ENCODE results near the gene SLC5A10. TPM values are rescaled to one million over a fixed set of nuclear protein-coding genes. Genes with fewer than 3 reads are reported as not detected.

SLC5A10 gene
- total and polyA plus RNA-seq, 4 donors: 0.05 to 0.23 (median 0.15) TPM

DNA sequence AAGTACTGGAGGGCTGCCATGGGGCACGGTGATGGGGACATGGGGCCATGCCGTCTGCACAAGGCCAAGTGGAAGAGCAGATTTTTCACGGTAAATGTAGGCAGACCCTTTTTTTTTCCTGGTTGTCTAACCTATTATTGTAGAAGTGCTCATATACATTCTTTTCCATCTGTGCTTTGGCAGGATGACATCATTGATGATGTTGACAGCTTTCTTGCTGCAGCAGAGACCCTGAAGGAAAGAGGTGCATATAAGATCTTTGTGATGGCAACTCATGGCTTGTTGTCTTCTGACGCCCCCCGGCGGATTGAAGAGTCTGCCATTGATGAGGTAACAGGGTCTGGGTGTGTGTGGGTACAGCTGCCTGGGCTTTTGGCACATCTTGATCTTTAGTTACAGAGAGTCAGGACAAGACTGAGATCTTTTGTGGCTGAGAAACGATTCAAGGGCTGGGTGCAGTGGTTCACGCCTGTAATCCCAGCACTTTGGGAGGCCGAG is 23.3 kb upstream of the SLC5A10 start:
- Histone ChIP-seq H3K4me3 (ENCODE audit: low read depth in 1 of 3, low read length in 3 of 3) (no peak overlapping the region), H3K27ac (ENCODE audit: low read depth in 1 of 2, low read length in 2 of 2) (no peak overlapping the region), H3K27me3 (ENCODE audit: control insufficient read depth in 4 of 4, insufficient read depth in 4 of 4, low read length in 3 of 4) (no peaks in the 10 kb centered on the region), H3K9ac (ENCODE audit: low read depth in 1 of 2, low read length in 2 of 2) (no peak overlapping the region), H3K4me1 (ENCODE audit: control insufficient read depth in 4 of 4, insufficient read depth in 4 of 4, low read length in 3 of 4) (peaks cover 0 to 5% (median 2%) of the 10 kb centered on the region in 4 donors), H3K36me3 (ENCODE audit: control insufficient read depth in 4 of 4, insufficient read depth in 3 of 4, low read depth in 1 of 4, low read length in 3 of 4) (peaks cover 6 to 23% (median 15%) of the 10 kb centered on the region in 4 donors), H3K9me3 (ENCODE audit: control insufficient read depth in 4 of 4, low read length in 3 of 4) (no peaks in the 10 kb centered on the region)
- no peak for DNase-seq (ENCODE audit: low spot score)
- TF ChIP-seq HNF4A (conservative IDR thresholded peaks at IDR 0.05) (no peak), EGR1 (IDR thresholded peaks at IDR 0.05; ENCODE audit: low read depth in 2 of 2) (no peak), GABPA (IDR thresholded peaks at IDR 0.05 in 1 of 2, conservative IDR thresholded peaks at IDR 0.05 in 1 of 2) (no peak), TAF1 (conservative IDR thresholded peaks at IDR 0.05) (no peak), NR2F2 (IDR thresholded peaks at IDR 0.05) (no peak), RAD21 (IDR thresholded peaks at IDR 0.05) (no peak), YY1 (IDR thresholded peaks at IDR 0.05) (no peak), SP1 (IDR thresholded peaks at IDR 0.05) (no peak), FOXA1 (IDR thresholded peaks at IDR 0.05) (no peak)
- TF ChIP-seq, protein P1, sequence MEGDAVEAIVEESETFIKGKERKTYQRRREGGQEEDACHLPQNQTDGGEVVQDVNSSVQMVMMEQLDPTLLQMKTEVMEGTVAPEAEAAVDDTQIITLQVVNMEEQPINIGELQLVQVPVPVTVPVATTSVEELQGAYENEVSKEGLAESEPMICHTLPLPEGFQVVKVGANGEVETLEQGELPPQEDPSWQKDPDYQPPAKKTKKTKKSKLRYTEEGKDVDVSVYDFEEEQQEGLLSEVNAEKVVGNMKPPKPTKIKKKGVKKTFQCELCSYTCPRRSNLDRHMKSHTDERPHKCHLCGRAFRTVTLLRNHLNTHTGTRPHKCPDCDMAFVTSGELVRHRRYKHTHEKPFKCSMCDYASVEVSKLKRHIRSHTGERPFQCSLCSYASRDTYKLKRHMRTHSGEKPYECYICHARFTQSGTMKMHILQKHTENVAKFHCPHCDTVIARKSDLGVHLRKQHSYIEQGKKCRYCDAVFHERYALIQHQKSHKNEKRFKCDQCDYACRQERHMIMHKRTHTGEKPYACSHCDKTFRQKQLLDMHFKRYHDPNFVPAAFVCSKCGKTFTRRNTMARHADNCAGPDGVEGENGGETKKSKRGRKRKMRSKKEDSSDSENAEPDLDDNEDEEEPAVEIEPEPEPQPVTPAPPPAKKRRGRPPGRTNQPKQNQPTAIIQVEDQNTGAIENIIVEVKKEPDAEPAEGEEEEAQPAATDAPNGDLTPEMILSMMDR (IDR thresholded peaks at IDR 0.05; ENCODE audit: low read depth, low read length, missing input control): no peak
- TF ChIP-seq, protein P2, sequence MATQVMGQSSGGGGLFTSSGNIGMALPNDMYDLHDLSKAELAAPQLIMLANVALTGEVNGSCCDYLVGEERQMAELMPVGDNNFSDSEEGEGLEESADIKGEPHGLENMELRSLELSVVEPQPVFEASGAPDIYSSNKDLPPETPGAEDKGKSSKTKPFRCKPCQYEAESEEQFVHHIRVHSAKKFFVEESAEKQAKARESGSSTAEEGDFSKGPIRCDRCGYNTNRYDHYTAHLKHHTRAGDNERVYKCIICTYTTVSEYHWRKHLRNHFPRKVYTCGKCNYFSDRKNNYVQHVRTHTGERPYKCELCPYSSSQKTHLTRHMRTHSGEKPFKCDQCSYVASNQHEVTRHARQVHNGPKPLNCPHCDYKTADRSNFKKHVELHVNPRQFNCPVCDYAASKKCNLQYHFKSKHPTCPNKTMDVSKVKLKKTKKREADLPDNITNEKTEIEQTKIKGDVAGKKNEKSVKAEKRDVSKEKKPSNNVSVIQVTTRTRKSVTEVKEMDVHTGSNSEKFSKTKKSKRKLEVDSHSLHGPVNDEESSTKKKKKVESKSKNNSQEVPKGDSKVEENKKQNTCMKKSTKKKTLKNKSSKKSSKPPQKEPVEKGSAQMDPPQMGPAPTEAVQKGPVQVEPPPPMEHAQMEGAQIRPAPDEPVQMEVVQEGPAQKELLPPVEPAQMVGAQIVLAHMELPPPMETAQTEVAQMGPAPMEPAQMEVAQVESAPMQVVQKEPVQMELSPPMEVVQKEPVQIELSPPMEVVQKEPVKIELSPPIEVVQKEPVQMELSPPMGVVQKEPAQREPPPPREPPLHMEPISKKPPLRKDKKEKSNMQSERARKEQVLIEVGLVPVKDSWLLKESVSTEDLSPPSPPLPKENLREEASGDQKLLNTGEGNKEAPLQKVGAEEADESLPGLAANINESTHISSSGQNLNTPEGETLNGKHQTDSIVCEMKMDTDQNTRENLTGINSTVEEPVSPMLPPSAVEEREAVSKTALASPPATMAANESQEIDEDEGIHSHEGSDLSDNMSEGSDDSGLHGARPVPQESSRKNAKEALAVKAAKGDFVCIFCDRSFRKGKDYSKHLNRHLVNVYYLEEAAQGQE (IDR thresholded peaks at IDR 0.05): no peak
- TF ChIP-seq, protein P3, sequence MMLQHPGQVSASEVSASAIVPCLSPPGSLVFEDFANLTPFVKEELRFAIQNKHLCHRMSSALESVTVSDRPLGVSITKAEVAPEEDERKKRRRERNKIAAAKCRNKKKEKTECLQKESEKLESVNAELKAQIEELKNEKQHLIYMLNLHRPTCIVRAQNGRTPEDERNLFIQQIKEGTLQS (IDR thresholded peaks at IDR 0.05): no peak
- TF ChIP-seq, protein P4, sequence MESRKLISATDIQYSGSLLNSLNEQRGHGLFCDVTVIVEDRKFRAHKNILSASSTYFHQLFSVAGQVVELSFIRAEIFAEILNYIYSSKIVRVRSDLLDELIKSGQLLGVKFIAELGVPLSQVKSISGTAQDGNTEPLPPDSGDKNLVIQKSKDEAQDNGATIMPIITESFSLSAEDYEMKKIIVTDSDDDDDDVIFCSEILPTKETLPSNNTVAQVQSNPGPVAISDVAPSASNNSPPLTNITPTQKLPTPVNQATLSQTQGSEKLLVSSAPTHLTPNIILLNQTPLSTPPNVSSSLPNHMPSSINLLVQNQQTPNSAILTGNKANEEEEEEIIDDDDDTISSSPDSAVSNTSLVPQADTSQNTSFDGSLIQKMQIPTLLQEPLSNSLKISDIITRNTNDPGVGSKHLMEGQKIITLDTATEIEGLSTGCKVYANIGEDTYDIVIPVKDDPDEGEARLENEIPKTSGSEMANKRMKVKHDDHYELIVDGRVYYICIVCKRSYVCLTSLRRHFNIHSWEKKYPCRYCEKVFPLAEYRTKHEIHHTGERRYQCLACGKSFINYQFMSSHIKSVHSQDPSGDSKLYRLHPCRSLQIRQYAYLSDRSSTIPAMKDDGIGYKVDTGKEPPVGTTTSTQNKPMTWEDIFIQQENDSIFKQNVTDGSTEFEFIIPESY (IDR thresholded peaks at IDR 0.05): no peak
- 95% methylated on average over 9 of the region's 9 CpGs for WGBS

DNA sequence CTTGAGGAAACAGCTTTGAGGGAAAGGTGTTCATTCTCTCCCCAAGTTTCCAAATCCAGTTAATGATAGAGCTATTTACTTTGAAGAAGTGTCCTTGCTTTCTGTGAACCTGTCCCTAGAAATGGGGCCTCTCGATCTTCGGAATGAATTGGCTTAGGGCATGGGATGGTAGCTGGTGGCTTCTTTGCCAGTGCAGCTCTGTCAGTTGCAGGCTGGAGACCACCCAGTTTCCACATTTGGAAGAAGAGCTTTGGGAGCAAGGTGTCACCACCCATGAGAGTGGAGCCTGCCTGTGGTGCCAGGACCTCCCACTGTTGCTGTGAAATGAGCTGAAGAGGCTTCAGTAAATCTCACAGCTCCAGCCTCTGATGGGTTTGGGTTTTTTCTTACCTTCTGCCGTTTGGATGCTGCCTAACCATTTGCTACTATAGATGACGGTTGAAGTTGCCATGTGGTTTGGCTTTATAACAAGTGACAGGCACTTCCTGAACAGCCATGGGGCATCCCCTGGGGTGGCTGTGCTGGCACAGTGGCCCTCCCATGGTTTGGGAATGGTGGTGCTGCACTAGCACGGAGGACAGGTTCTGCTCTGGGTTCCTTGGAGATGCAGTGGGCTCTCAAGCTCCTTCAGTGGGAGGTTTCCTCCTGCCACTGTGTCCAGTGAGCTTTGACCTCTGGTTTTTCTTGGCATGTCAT is 19.5 kb upstream of the SLC5A10 start:
- Histone ChIP-seq H3K4me3 (ENCODE audit: low read depth in 1 of 3, low read length in 3 of 3) (no peak overlapping the region), H3K27me3 (ENCODE audit: control insufficient read depth in 4 of 4, insufficient read depth in 4 of 4, low read length in 3 of 4) (no peaks in the 10 kb centered on the region), H3K27ac (ENCODE audit: low read depth in 1 of 2, low read length in 2 of 2) (no peak overlapping the region), H3K9ac (ENCODE audit: low read depth in 1 of 2, low read length in 2 of 2) (no peak overlapping the region), H3K36me3 (ENCODE audit: control insufficient read depth in 4 of 4, insufficient read depth in 3 of 4, low read depth in 1 of 4, low read length in 3 of 4) (peaks cover 6 to 23% (median 15%) of the 10 kb centered on the region in 4 donors), H3K9me3 (ENCODE audit: control insufficient read depth in 4 of 4, low read length in 3 of 4) (no peaks in the 10 kb centered on the region), H3K4me1 (ENCODE audit: control insufficient read depth in 4 of 4, insufficient read depth in 4 of 4, low read length in 3 of 4) (no peaks in the 10 kb centered on the region)
- no peak for DNase-seq (ENCODE audit: low spot score)
- WGBS: 79% methylated on average over 5 of the region's 5 CpGs
- TF ChIP-seq EGR1 (IDR thresholded peaks at IDR 0.05; ENCODE audit: low read depth in 2 of 2) (no peak), RXRA (IDR thresholded peaks at IDR 0.05) (no peak), RAD21 (IDR thresholded peaks at IDR 0.05) (no peak), HNF4G (IDR thresholded peaks at IDR 0.05) (no peak), GABPA (IDR thresholded peaks at IDR 0.05 in 1 of 2, conservative IDR thresholded peaks at IDR 0.05 in 1 of 2) (no peak), FOXA1 (IDR thresholded peaks at IDR 0.05) (no peak), SP1 (IDR thresholded peaks at IDR 0.05) (no peak), YY1 (IDR thresholded peaks at IDR 0.05) (no peak), FOXA2 (IDR thresholded peaks at IDR 0.05) (no peak)
- TF ChIP-seq, protein P1 (IDR thresholded peaks at IDR 0.05; ENCODE audit: low read depth, low read length, missing input control): no peak
- TF ChIP-seq, protein P5, sequence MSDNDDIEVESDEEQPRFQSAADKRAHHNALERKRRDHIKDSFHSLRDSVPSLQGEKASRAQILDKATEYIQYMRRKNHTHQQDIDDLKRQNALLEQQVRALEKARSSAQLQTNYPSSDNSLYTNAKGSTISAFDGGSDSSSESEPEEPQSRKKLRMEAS (IDR thresholded peaks at IDR 0.05): no peak
- TF ChIP-seq, protein P3 (IDR thresholded peaks at IDR 0.05): no peak
- TF ChIP-seq, protein P4 (IDR thresholded peaks at IDR 0.05): no peak

Data from liver (tissue), 9 donors.